HCT116 (cell line): Measurements from ENCODE around the gene DNTT.

ENCODE experiments used
- EGR1 ChIP-seq: IDR thresholded peaks from 2 replicates; pipeline ENCODE4 v1.6.1; 2012; ENCODE audit warnings: low read depth
- EZH2 ChIP-seq: fragments of 200-600 bp; sonication (generic); IDR thresholded peaks from 2 replicates; pipeline ENCODE4 v1.6.1; 2017; ENCODE audit warnings: antibody characterized with exemption, mixed run types
- EZH2phosphoT487 ChIP-seq: fragments of 200-600 bp; IDR thresholded peaks from 2 replicates; pipeline ENCODE4 v1.6.1; 2018; ENCODE audit warnings: antibody characterized with exemption, borderline replicate concordance
- POLR2A ChIP-seq: IDR thresholded peaks from 2 replicates; pipeline ENCODE4 v1.7.0; 2011; ENCODE audit warnings: borderline replicate concordance; ENCODE audit not compliant: insufficient read depth, insufficient read length; ENCODE audit errors: extremely low read depth
- YY1 ChIP-seq: IDR thresholded peaks from 2 replicates; pipeline ENCODE4 v1.6.1; 2011; ENCODE audit warnings: low read length, low read depth, moderate library complexity, mild to moderate bottlenecking; ENCODE audit not compliant: insufficient replicate concordance; ENCODE audit errors: extremely low read depth
- ZNF274 ChIP-seq: fragments of 200-500 bp; sonication (Bioruptor generic); IDR thresholded peaks from 2 replicates; pipeline ENCODE4 v1.6.1; 2014; ENCODE audit warnings: mild to moderate bottlenecking, low read depth, low read length, inconsistent platforms
- TF ChIP-seq, protein P1 (sequence below), 3 experiments: fragments of 200-600 bp in 1 of 3; sonication (generic) in 1 of 3; IDR thresholded peaks in 2 of 3; conservative IDR thresholded peaks in 1 of 3; 2 replicates each; pipeline ENCODE4 v1.5.1; 2012 to 2017; ENCODE audit warnings: low read depth in 2 of 3, low read length in 2 of 3, antibody characterized with exemption in 1 of 3, borderline replicate concordance in 1 of 3, control low read depth in 1 of 3, mild to moderate bottlenecking in 1 of 3, mixed read lengths in 1 of 3, mixed run types in 1 of 3, moderate library complexity in 1 of 3; ENCODE audit not compliant: insufficient read depth in 1 of 3
- TF ChIP-seq, protein P2 (sequence below): IDR thresholded peaks from 2 replicates; pipeline ENCODE4 v1.6.1; 2012

DNA sequence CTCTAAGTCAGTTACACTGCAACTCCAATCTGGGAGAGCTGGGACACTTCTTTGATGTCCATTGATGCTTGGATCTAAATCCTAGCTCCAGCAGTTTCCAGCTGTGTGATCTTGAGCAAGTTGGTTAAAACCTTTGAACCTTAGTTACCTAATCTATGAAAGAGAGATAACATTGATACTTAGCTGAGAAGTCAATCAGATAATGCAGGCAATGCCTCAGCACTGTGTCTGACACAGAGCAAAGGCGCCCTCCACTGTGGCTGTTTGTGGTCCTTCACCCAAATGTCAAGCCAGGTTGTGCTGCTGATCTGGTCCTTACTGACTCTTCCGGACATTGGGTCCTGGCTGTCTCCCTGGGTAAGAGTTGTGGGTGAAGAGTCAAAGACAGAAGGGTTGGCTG, 20.2 kb downstream of the DNTT start:
- TF ChIP-seq EGR1 = no peak
- TF ChIP-seq, protein P1, sequence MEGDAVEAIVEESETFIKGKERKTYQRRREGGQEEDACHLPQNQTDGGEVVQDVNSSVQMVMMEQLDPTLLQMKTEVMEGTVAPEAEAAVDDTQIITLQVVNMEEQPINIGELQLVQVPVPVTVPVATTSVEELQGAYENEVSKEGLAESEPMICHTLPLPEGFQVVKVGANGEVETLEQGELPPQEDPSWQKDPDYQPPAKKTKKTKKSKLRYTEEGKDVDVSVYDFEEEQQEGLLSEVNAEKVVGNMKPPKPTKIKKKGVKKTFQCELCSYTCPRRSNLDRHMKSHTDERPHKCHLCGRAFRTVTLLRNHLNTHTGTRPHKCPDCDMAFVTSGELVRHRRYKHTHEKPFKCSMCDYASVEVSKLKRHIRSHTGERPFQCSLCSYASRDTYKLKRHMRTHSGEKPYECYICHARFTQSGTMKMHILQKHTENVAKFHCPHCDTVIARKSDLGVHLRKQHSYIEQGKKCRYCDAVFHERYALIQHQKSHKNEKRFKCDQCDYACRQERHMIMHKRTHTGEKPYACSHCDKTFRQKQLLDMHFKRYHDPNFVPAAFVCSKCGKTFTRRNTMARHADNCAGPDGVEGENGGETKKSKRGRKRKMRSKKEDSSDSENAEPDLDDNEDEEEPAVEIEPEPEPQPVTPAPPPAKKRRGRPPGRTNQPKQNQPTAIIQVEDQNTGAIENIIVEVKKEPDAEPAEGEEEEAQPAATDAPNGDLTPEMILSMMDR (IDR thresholded peaks at IDR 0.05 in 2 of 3, conservative IDR thresholded peaks at IDR 0.05 in 1 of 3; ENCODE audit: borderline replicate concordance in 1 of 3, insufficient read depth in 1 of 3, low read depth in 2 of 3, low read length in 2 of 3) = no peak
- TF ChIP-seq EZH2 = no peak
- TF ChIP-seq EZH2phosphoT487 = no peak
- TF ChIP-seq ZNF274 = no peak
- TF ChIP-seq YY1 = no peak
- no peak for TF ChIP-seq POLR2A
- TF ChIP-seq, protein P2, sequence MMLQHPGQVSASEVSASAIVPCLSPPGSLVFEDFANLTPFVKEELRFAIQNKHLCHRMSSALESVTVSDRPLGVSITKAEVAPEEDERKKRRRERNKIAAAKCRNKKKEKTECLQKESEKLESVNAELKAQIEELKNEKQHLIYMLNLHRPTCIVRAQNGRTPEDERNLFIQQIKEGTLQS = no peak
